RPMI8226 (cell line): ENCODE results near the gene VEGFC.

Experiments used
- DNase-seq: peaks from one replicate; pipeline ENCODE4 v3.0.0-alpha.2; 2015

The VEGFC gene

DNA sequence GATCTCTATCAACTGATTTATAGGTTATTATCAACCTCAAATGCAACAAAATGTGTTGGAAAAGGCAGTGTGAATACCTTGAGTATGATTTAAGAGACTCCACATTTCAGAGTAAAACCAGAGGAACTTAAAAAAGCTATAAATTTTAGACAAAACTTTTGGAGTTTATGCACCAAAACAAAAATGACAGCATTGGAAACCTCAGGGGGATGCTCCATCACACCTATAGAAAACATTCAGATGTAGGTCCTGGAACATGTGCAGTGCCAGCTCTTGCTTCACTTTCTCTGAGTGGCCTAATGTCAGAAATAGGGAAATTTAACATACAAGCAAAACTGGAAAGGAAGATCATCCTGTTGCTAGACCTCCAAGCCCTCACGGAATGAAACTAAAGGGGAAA lies 5.8 kb upstream of the VEGFC start:
- no peak for DNase-seq

DNA sequence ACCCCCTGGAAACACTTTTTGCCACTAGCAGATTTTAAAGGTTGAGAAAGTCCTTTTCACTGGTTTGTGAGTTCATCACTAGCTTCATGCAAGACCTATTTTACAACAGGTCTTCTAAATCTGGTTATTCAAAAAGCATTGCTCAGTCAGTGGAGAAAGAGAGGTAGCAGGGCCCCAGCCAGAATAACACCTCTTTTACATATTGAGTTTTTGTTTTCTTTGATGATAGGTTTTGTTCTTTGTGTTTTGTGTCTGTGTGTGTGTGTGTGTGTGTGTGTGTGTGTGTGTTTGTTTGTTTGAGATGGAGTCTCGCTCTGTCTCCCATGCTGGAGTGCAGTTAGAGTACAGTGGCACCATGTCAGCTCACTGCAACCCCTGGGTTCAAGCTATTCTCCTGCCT lies 2.7 kb upstream of the VEGFC start:
- no peak for DNase-seq

DNA sequence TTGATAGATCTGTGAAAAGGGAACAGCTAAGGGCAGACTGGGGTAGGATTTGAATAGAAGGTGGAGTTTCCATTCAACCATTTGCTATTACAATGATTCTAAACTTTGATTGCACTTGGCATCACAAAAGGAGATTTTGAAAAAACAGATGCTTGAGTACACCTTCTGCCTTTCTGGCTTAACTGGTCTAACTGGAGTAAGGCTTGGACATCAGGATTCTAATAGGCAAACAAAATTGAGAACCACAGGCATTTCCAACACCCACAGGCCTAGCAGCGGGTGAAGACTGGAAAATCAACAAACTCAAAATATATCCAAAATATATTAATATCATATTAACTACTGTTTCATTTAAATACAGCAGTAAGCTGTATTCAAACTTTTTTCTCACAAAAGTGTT lies 1.9 kb upstream of the VEGFC start:
- DNase-seq: no peak

DNA sequence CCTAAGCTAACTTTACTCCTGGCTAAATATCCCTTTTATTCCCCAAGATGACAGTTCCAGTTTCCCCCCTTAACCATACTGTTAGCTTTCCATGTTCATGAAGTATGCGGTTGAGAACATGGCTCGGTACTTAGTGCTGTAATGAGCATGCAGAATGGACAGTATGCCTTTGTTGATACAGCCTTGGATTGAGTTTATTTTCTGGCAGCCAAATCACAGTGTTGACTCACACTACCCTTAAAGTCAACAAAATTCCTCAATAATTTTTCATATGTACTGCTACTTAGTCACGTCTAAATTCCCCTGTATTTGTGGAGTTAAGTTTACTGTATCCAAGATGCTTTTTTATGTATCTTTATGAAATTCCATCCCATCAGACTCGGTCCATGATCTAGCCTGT lies 1.4 kb upstream of the VEGFC start:
- no peak for DNase-seq

DNA sequence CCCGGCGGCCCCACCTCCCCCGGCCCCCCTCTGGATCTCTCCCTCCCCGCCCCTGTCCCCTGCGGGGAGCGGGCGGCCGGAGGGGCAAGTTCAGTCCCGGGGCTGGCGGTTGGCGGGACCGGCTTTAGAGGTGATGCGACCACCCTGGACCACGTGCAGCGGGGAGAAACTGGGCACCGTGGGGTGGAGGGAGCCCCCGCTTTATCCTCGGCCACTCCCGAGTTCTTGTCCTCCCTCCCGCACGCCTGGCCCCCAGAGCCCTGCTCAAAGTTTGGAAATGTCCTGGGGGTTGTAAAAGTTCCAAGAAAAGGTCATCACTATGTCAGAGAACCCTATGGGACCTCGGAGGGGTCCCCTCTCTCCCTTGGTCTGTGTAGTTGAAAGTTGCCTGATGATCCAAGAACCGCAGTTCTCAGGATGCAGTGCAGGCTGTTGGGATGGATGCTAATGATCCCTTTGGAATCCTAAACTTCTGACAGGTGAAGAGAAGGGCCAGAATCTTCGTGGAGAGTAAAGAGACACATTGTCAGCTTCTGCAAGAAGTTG lies 411 bp upstream of the VEGFC start:
- DNase-seq: no peak

DNA sequence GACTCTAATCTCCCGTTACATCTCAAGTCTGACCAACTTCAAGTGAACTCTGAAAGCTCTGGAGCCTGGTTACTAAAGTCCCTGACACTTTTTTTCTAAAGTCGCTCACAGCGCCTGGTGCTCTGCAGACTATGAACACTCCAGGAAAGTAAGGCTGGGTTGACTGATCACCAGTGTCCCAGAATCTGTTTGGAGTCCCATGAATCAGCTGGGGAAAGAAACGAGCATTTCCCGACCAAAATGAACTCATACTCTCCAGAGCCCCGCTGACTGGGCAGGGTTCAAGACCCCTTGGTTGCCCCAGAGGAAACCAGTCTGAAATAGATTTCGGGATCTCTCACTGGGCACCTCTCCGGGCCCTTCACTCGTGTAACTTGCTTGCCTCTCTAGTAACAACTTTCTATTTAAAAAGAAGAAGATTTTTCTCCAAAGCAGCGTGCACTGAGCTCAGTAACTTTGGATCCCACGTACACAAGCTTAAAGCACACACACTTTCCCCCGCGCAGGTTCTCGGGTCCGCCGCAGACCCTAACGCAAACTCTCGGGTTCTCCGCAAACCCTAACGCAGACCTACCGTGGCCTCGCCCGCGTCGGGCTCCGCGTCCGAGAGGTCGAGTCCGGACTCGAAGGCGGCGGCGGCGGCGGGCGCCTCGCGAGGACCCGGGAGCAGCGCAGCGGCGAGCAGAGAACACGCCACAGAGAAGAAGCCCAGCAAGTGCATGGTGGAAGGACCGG lies 964 bp downstream of the VEGFC start:
- DNase-seq: no peak

DNA sequence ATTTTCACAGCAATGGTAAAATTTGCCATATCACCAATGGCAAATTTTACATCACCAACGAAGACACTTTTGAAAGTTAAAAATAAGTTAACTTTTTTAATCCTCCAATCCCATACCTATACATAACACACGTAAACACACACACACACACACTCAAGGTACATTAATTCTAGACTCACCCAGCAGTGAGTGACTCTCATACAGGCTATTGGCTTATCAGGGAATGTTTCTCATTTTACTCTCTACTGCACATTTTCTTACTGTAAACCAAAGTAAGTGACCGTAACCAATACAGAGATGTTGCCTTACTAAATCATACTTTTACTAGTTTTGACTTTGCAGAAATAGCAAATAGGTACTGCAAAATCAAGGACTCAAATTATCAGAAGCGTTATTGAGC lies 2.3 kb downstream of the VEGFC start:
- DNase-seq: no peak

DNA sequence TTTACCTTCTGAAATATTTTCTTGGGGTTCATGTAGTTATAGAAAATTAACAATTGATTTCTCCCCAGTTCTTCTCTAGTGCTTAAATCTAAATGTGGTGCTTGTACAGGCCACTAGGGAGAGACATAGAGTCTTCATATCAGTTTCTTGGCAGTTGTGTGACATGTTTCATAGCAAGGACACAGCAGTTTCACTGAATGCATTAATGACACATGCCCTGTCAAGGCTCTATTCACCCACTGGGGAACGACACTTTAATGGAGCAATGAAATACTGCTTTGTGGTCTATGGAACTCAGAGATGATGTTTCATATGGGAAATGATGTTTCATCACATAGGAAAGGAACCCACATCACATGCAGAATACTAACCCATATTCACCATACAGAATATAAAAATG lies 2.8 kb downstream of the VEGFC start:
- DNase-seq: peak; percentile 10

DNA sequence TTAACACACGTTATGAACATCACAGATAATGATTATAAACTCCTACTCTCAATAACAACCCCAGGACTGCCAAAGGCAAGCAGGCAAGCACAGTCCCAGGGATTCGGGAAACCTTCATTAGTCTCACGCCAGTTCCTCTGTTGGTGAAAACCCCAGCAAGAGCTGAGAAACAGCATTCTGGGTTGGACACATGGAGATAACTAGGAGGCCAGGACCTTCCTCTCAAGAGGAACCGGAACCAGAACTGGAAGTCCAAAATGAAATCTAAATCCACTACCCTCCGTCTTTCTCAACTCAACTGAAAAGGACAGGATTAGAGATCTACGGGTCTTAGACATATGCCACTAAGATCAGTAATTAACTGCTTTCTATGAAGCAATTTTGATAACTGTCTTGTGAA lies 3.8 kb downstream of the VEGFC start:
- DNase-seq: no peak

DNA sequence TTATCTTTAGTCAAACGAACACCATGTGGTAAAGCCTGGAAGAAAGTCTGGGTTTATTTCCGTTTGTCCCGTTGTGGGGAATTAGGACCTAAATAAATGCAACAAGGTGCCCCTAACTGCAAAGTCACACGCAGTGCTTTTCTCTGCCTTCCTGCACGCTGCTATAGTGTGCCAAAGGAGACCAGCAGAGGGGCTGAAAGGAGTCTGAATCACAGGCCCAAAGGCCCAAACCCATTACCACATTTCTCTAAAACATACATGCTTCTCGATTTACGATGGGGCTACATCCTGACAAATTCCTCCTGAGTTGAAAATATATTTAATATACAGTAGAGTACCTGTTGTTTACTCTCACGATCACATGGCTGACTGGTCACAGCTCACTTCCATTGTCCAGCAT lies 4.5 kb downstream of the VEGFC start:
- no peak for DNase-seq

DNA sequence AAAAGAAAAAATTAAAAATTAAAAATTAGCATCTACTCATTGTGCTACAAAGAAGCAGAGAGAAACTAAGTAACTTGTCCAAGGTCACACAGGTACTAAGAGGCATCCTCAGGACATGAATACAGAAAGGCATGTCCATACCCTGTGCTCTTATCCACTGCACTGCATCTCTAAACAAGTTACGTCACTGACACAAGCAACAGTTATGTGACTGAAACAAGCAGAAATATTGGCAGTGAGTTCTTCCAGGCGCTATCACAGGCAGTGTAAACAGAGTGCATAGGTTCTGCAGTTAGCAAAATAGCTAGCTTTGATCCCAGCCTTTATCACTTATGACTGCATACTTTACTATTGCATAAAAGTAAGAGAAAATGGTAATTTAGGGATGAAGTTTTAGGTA lies 7.9 kb downstream of the VEGFC start:
- DNase-seq: no peak

DNA sequence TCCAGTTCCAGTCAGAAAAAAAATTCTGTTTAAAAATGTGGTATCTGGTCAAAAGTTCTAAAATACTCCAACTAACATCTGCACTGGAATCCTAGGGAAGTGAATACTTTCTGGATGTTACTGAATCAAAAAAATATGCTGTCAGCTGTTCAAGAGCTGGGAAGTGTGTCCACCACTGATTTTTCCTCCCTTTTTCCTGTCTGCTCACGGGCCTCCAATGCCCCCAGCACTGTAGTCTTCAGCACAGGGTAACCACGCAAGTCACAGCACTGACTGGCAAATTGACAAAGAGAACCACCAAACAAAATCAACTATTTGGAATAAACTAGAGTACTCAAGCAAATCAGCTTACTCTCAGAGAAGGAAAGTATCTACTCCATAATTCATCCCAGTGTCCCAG lies 9.9 kb downstream of the VEGFC start:
- DNase-seq: no peak

DNA sequence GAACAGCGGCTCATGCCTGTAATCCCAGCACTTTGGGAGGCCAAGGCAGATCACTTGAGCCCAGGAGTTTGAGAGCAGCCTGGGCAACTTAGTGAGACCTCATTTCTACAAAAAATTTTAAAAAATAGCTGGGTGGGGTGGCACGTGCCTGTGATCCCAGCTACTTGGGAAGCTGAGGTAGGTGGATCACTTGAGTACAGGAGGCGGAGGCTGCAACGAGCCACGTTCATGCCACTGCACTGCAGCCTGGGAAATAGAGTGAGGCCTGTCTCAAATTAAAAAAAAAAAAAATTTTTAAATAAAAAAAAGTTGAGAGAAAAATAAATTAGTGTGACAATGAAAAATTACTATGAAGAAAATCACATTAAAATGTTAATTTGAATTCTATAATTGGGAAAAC lies 10.5 kb downstream of the VEGFC start:
- no peak for DNase-seq

DNA sequence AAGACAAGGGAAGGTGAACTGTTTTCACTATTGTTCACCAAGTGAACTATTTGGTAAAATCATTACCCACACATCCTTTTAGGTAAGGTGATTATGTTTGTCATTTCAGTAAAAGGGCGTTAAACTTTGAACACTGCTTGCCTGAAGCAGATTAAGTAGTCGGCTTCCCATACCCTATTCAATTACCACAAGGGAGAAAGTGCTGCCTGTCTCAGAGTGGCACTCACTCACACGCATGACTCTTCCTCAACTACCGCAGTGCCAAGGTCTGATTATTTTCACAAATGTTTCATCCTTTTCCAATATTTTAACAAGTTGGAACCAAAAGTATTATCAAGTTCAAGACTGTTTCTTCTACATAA lies 11.0 kb downstream of the VEGFC start:
- no peak for DNase-seq

DNA sequence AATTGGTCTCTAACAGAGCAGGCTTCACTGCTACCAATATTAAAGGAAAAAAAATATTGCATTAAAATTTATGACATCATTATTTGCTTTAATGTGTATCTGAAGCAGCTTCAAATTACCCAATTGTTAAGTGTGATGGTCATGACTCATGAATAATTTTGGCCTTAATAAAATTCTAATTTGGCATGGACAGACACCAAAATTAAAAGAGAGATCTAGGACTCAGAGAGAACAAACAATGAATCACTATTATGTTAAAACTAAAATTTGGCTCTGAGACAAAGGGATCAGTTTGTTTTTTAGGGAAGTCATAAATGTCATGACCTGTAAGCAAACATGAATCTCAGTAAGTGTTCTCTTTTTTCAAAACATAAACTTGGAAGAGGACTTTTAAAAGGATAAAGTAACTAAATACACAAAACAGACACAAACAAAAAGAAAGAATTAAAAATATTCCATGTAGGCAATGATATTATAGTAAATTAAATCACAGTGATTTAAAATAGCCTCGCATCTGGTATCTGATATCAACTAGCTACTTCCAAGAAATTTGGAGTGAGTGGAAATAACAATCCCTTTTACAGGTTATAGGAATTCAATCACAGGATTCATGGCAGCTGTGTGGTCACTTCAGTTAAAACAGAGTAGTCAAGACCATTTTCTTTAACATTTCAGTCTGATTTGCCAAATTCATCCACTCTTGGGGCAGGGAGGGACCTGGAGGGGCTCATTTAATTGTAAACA lies 11.6 kb downstream of the VEGFC start:
- no peak for DNase-seq

DNA sequence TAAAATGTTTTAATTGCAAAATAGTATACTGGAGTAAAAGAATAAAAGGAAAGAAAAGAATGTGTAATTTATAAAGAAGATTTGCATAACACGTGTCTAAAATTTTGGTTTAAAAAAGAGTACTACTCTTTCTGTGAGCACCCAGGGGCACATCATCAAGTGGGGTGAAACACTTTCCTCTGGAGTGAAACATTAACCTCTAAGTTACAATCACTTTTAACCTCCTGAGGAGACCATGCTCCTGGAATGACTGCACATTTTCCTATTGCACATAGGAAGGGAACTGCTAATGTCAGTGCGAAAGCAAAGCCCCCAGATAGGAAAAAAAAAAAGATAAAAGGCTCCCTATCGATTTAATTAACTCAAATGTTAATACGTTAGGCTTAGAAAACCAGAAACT lies 13.3 kb downstream of the VEGFC start:
- DNase-seq: no peak

DNA sequence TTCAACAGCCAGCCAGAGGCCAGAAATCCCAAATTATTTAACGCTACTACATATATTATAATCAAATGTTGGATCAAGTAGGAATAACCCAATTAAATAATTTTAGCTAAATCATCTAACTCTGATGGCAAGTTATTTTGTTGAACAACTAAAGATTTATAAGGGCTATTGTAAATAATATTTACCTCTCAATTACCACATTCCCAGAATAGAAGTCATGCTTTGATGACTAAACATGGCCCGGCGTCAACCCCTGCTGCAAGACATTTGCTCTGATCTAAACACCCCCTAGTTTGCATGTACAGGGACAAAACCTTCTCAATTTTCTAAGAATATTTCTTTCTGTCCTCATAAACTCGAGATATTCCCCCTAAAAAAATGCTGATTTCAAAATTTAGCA lies 14.2 kb downstream of the VEGFC start:
- no peak for DNase-seq

DNA sequence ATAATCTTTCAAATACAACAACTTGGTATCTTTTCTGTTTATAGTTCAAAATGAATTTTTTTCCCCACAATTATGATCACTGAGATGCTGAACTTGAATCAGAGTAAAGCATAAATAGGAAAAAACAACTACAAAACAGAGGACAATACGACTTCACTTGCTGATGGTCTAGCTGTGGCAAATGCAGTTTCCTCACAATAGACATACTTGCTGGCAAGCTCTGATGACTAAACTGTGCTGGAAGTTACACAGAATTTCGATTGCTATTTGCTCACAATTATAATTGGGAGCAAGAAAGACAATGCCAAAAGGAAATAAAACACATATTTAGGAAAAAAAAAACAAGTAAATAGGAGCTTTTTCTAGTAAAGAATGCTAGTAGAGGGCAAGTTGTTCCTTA lies 14.7 kb downstream of the VEGFC start:
- DNase-seq: no peak

DNA sequence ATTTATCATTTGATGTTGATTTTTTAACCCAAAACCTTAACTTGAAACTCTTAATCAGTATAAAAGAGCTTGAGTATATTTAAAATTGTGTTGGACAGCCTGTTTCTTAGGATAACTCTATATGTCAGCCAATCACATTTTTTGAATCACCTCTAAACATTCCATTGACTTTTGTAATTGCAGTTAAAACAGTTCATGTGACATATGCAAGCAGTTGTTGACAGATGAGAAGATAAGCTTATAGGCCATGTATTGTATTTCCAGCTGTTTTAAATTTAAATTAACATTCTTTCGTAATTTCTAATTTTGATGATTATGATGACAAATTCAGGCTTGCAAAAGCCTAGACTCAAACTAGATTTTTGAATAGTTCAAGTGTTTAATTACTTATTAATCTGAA lies 17.4 kb downstream of the VEGFC start:
- DNase-seq: no peak

DNA sequence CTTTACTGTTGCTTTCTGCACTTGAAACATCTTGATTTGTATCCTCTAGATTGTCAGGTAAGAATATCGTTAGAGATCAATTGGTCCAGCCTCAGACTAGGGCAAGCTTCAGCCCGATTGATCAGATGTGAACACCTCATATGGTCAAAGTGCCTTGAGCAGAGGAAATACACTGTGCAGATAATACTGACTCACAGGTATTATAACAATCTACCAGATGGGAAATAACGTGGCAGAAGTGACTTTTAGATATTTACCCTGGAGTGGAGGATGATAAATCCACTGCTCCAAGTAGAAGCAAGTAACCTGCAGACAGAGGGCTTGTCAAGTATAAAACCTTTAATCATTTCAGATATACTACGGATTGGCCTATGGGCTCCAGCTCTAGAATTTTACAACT lies 17.9 kb downstream of the VEGFC start:
- no peak for DNase-seq

DNA sequence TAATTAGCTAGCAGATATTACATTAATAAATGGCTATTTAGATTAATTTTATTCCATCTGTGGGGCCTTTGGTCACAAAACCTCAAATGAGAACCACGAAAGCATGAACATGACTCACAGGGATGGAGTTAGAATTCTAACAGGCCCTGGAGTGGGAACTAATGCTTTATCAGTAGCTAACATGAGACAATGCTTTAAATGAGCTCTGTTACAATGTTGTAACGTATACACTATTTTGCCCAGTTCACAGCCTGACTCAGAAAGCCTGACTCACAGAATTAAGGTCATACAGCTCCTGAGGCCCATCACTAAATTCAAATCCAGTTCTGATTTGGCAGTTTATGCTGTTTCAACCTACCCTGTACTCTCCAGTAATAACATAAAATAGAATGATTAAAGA lies 23.2 kb downstream of the VEGFC start:
- no peak for DNase-seq

DNA sequence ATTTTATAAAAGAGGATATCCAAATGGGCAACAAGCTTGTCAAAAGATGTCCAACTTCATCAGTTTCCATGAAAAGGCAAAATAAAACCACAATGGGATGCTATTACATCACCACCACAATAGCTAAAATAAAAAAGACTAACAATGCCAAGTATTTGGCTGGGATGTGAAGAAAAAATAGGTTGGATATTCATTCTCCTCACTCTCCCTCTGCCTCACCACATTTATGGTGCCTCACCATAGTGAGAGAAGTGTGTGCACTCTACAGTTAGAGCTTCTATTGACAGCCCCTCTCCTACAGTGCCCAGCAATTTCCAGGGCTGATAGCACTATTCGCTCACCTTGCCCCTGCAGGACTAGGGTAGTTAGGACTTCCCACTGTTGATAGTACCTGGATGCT lies 25.5 kb downstream of the VEGFC start:
- no peak for DNase-seq

DNA sequence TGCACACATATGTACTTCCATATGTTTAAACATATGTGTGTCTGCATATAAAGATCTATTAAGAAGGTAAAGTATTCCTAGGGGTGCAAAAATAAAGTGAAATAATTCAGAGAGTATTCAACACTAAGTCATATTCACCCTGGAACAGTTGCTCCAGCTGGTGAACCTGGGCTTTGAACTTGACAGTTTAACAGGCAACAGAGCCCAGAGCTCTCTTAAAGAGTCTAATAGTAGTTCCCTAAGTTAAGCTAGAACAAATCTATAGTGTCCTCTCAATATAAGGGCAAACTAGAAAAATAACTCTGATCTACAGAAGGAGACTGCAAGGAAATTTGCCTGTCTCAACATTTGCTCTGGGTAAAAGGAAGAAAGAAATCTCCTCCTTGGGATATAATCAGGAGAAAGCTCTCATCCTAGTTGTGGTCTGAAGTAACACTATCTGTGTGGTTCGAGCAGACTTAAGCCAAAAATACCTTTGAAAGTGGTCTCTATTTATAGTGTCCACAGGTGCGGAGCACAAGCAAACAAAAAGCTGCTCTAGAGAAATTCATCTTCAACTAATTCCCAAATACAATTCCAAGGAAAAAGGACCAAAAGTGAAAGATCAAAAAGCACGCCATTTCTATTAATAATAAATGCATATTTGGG lies 29.9 kb downstream of the VEGFC start:
- DNase-seq: no peak

DNA sequence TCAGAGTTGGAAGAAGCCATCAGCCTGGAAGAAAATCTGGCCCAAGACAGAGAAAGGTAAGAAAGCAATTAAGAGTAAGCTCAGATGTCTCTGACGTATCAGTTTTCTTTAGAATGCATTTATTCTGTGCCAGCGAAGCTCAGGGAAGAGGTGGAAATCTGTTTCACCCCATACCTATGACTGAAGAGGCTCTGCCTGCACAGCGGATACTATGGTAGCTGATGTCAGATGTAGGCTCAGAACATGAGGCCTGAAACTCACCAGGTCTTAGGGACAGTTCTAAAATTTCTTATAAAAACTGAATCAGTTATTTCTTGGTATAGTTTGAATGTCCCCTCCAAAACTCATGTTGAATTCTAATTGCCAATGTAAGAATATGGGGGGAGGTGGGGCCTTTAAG lies 30.9 kb downstream of the VEGFC start:
- DNase-seq: no peak
